ENCODE data around the gene IKZF2. TPM values are rescaled to one million over a fixed set of nuclear protein-coding genes. Genes with fewer than 3 reads are reported as not detected.

The IKZF2 gene
- total and polyA plus RNA-seq, 4 donors: 0.35 to 4.7 (median 2.5) TPM

- no peak overlapping the region for H3K27ac ChIP-seq (ENCODE audit: low read depth in 1 of 2, low read length in 2 of 2)
- 63% methylated on average over 1 of the region's 1 CpG for WGBS
- DNase-seq (ENCODE audit: low spot score): no peak
Observed at GRCh38 chr2:212990697-212991096, 160.7 kb downstream of the IKZF2 start.

GRCh38 chr2:212987492-212987891, 163.9 kb downstream of the IKZF2 start:
- no peak overlapping the region for H3K4me3 ChIP-seq (ENCODE audit: low read depth in 1 of 3, low read length in 3 of 3)
- 88% methylated on average over 4 of the region's 4 CpGs for WGBS

More at GRCh38 chr2:212990697-212991096, 160.7 kb downstream of the IKZF2 start:
- TF ChIP-seq JUND (IDR thresholded peaks at IDR 0.05) (no peak), HNF4A (conservative IDR thresholded peaks at IDR 0.05) (no peak), TAF1 (conservative IDR thresholded peaks at IDR 0.05) (no peak), HNF4G (IDR thresholded peaks at IDR 0.05) (no peak), RXRA (IDR thresholded peaks at IDR 0.05) (no peak), FOXA1 (IDR thresholded peaks at IDR 0.05) (no peak), SP1 (IDR thresholded peaks at IDR 0.05) (no peak)
- no peaks in the 10 kb centered on the region for H3K27me3 ChIP-seq (ENCODE audit: control insufficient read depth in 4 of 4, insufficient read depth in 4 of 4, low read length in 3 of 4)
- no peaks in the 10 kb centered on the region for H3K36me3 ChIP-seq (ENCODE audit: control insufficient read depth in 4 of 4, insufficient read depth in 3 of 4, low read depth in 1 of 4, low read length in 3 of 4)
- no peak overlapping the region for H3K4me3 ChIP-seq (ENCODE audit: low read depth in 1 of 3, low read length in 3 of 3)
- no peak overlapping the region for H3K9ac ChIP-seq (ENCODE audit: low read depth in 1 of 2, low read length in 2 of 2)
- no peaks in the 10 kb centered on the region for H3K4me1 ChIP-seq (ENCODE audit: control insufficient read depth in 4 of 4, insufficient read depth in 4 of 4, low read length in 3 of 4)
- no peaks in the 10 kb centered on the region for H3K9me3 ChIP-seq (ENCODE audit: control insufficient read depth in 4 of 4, low read length in 3 of 4)

GRCh38 chr2:212984129-212984528, 167.3 kb downstream of the IKZF2 start:
- no peak overlapping the region for H3K9ac ChIP-seq (ENCODE audit: low read depth in 1 of 2, low read length in 2 of 2)

More at GRCh38 chr2:212987492-212987891, 163.9 kb downstream of the IKZF2 start:
- Histone ChIP-seq H3K27ac (ENCODE audit: low read depth in 1 of 2, low read length in 2 of 2) (no peak overlapping the region), H3K27me3 (ENCODE audit: control insufficient read depth in 4 of 4, insufficient read depth in 4 of 4, low read length in 3 of 4) (no peaks in the 10 kb centered on the region), H3K9ac (ENCODE audit: low read depth in 1 of 2, low read length in 2 of 2) (no peak overlapping the region), H3K4me1 (ENCODE audit: control insufficient read depth in 4 of 4, insufficient read depth in 4 of 4, low read length in 3 of 4) (no peaks in the 10 kb centered on the region), H3K36me3 (ENCODE audit: control insufficient read depth in 4 of 4, insufficient read depth in 3 of 4, low read depth in 1 of 4, low read length in 3 of 4) (no peaks in the 10 kb centered on the region), H3K9me3 (ENCODE audit: control insufficient read depth in 4 of 4, low read length in 3 of 4) (no peaks in the 10 kb centered on the region)
- no peak for DNase-seq (ENCODE audit: low spot score)
- TF ChIP-seq RXRA (IDR thresholded peaks at IDR 0.05) (no peak), FOXA2 (IDR thresholded peaks at IDR 0.05) (no peak), FOXA1 (IDR thresholded peaks at IDR 0.05) (no peak), HNF4A (conservative IDR thresholded peaks at IDR 0.05) (no peak), YY1 (IDR thresholded peaks at IDR 0.05) (no peak)

More at GRCh38 chr2:212984129-212984528, 167.3 kb downstream of the IKZF2 start:
- H3K36me3 ChIP-seq (ENCODE audit: control insufficient read depth in 4 of 4, insufficient read depth in 3 of 4, low read depth in 1 of 4, low read length in 3 of 4): no peaks in the 10 kb centered on the region
- no peak overlapping the region for H3K4me3 ChIP-seq (ENCODE audit: low read depth in 1 of 3, low read length in 3 of 3)
- H3K9me3 ChIP-seq (ENCODE audit: control insufficient read depth in 4 of 4, low read length in 3 of 4): no peaks in the 10 kb centered on the region
- no peak for TF ChIP-seq YY1 (IDR thresholded peaks at IDR 0.05)
- TF ChIP-seq ZBTB33 (IDR thresholded peaks at IDR 0.05): no peak
- no peak for TF ChIP-seq RAD21 (IDR thresholded peaks at IDR 0.05)
- no peak for TF ChIP-seq ATF3 (IDR thresholded peaks at IDR 0.05)
- no peak for TF ChIP-seq REST (IDR thresholded peaks at IDR 0.05)
- TF ChIP-seq NR2F2 (IDR thresholded peaks at IDR 0.05): no peak
- no peak for TF ChIP-seq GABPA (IDR thresholded peaks at IDR 0.05 in 1 of 2, conservative IDR thresholded peaks at IDR 0.05 in 1 of 2)
- TF ChIP-seq HNF4G (IDR thresholded peaks at IDR 0.05): no peak
- TF ChIP-seq HNF4A (conservative IDR thresholded peaks at IDR 0.05): no peak
- 87% methylated on average over 6 of the region's 6 CpGs for WGBS
- no peaks in the 10 kb centered on the region for H3K4me1 ChIP-seq (ENCODE audit: control insufficient read depth in 4 of 4, insufficient read depth in 4 of 4, low read length in 3 of 4)
- H3K27ac ChIP-seq (ENCODE audit: low read depth in 1 of 2, low read length in 2 of 2): no peak overlapping the region
- no peak for DNase-seq (ENCODE audit: low spot score)
- H3K27me3 ChIP-seq (ENCODE audit: control insufficient read depth in 4 of 4, insufficient read depth in 4 of 4, low read length in 3 of 4): no peaks in the 10 kb centered on the region
